GM18868 (cell line): Measurements from ENCODE around the gene PMP22.
"Not testable (repeated sequence)": the region's sequence is repeated elsewhere in the genome, so short reads cannot be mapped to it uniquely, and the experiment has no call there.

ENCODE experiments used
- ATAC-seq: cut with Tn5 transposase; IDR thresholded peaks from one replicate; pipeline ENCODE4 v1.9.1; 2021; ENCODE audit warnings: mild to moderate bottlenecking, moderate library complexity; ENCODE audit not compliant: unreplicated experiment

Gene PMP22

DNA sequence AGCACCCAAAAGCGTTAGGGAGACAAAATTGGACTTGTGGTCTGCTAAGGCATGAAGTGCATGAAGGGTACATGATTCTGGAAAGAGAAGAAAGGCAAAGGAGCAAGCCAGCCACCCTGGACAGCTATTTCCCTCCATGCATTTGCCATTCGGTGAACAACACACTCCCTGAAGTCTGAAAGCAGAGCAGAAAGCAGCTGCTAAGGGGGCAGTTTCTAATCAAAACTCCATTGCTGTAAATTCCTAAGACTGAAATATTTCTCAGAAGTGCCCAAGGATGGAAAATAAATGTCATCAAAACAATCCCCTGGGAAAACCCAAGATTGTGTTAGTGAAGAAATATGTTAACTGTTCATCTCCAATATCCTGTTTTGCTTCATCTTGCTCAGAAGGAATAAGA, 44.3 kb downstream of the PMP22 start:
- no peak for ATAC-seq

DNA sequence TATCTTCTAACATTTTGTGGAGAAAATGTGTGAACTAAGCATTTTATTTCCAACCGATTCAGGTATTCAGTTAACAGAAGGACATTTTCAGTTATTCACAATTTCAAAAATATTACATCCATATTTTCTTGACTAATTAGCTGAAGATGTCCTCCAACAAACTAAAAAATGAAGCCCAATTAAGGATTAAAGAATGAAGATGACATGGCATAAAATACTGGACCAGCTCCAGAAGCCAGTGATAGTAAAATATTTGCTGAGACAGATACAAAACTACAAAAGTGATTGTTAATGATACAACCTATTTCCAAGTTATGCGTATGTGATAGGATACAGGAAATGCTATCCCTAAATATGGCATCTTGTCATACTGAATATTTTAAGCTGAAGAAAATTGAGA, 48.6 kb downstream of the PMP22 start:
- ATAC-seq = no peak

DNA sequence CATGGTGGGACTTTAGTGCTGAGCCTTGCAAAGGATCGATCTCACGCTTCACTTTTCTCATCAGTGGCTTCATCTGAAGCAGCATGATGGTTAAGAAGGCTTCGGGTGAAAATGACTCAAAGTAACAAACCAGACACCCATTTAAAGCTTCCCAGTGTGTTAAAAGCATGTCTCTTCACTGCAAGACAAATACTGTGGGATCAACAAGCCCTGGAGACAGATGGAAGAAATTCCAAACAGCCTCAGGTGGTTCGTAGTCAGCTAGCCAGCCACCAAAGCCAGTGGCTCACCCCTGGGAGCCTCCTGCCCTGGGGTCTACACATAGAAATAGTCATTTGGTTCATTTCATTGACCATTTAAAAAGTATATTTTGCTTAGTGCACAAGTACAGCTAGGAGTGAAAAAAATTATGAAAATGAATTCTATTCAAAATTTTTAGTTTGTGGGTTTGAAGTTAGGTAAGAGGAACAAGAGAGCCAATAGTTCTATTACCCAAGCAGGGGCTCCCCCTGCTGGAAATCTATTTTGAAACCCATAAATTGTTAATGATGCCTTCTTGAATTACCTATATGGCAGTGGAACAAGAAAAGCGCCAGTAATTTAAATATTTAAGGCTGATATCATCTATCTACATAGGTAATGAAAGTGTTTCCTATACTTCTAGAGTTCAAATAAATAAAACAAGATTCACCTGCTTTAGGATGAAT, 51.6 kb downstream of the PMP22 start:
- ATAC-seq = no peak

- no peak for ATAC-seq
Measured at GRCh38 chr17:15210247-15210646, 54.9 kb downstream of the PMP22 start.

GRCh38 chr17:15203062-15203461, 62.1 kb downstream of the PMP22 start:
- not testable (repeated sequence) for ATAC-seq

DNA sequence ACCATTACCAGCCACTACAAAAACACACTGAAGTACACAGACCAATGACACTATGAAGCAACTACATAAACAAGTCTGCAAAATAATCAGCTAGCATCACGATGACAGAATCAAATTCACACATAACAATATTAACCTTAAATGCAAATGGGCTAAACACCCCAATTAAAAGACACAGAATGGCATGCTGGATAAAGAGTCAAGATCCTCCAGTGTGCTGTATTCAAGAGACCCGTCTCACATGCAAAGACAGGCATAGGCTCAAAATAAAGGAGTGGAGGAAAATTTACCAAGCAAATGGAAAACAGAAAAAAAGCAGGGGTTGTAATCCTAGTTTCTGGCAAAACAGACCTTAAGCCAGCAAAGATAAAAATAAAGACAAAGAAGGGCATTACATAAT, 64.6 kb downstream of the PMP22 start:
- ATAC-seq = not testable (repeated sequence)

DNA sequence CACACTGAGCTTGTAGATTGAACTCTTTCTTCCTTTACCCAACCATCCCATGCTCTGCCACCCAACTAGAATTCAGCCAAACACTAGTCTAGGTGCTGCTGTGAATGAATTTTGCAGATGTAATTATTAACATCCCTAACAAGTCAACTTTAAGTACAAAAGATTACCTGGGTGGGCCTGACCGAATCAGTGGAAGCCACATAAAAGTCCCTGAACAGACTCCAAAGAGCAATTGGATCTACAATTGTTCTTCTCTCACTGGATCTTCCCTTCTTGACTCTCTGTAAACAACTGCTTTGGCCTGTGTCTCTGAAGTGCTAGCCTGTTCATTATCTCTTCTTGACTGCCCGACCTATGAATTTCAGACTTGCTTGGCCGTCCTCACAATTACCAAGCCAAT, 67.9 kb downstream of the PMP22 start:
- no peak for ATAC-seq

DNA sequence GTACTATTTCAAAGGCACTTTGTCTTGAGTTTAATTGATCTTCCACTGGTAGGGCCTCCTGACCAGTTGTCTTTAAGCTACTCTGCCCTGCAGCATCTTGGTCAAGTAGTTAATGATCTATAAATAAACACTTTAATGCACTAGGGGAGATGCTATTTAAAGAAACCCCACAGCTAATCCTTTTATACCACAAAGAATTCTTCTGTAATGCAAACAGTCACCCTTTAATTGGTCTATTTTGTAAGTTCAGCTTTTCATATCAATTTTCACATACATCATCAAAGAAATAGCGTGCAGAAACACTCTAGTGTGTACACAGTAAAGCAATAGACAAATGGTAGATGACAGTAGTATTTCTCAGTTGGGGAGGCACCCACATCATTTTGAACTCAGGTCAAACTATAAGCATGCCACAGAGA, 70.3 kb downstream of the PMP22 start:
- no peak for ATAC-seq

GRCh38 chr17:15185625-15185991, 79.5 kb downstream of the PMP22 start:
- ATAC-seq = no peak

DNA sequence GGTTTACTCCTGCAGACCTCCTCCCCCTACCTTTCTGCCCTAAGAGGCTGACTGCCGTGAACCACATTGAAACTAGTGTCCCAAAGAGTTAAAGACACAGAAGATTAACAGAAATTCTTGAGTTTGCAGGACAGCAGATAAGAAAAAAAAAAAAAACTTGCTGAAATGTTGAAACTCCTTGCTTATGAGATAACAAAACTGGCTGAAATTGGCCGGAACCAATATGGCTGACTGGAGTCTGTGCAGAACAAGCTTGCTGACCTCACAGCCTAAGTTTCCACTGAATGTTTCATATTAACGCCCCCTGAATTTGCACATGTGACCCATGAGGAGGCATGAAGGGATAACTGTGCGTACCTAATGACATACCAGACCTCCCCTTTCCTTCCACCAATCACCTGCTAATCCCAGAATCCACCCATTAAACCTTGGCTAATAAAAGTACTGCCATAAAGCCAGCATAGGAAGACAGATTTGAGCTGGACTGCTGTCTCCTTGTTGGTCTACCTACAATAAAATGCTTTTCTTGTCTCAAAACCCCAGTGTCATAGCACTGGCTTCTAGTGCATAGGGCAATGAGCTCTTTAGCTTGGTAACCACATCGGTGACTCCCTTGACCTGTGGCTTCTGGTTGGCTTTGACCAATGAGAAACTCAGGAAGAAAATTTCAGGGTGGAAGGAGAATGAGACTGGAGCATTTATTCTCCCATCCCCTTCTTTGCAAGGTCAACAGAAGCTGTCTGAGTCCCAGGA, 80.1 kb downstream of the PMP22 start:
- no peak for ATAC-seq

DNA sequence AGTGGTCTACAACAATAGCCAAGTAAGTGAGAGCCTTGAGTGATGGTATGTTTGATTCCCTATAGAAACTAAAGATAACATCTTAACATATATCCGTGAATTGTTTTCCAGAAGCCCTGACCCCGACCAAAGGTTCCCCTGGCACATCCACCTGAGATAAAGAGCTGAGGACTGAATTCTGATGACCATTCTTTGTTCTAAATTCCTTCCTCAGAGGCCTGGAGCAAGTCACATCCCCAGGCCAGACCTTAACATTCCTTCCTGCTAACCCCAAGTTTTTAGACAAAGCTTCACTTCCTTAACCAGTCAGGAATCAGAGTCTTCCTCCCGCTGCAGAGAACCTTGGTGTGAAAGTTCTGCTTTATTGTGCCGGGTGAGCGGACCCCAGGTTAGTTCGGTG, 83.3 kb downstream of the PMP22 start:
- ATAC-seq = no peak

GRCh38 chr17:15181333-15181732, 83.8 kb downstream of the PMP22 start:
- no peak for ATAC-seq

DNA sequence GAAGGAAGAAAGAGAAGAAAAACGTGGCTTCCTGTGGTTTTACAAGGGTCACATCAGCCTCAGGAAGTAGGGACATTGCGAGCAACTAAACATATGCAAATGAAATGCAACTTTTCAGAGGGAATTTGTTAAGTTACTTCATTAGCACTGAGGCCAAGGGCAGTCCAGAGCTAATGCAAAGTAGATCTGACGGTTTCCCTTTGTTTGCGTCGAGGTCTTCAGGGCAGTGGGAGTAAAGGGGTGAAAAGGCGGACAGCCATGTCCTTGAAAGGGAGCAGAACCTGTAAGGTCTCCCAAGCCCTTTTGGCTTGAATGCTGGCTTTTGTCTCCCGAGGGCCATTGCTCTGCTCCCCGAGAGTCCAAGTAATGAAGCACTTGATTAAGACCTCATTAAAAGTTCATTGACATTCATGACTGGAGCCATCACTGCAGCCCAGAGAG, 85.0 kb downstream of the PMP22 start:
- no peak for ATAC-seq
